Thoracic aorta (tissue), 2 donors: ENCODE results near the gene NKD1. TPM values are rescaled to one million over a fixed set of nuclear protein-coding genes. Genes with fewer than 3 reads are reported as not detected.
A peak's percentile ranks its signal among the peaks of the same experiment; 100 is the strongest.

Source experiments
- ATAC-seq: fragments of 150-250 bp; one replicate; pipeline ENCODE4 v1.8.0; 2017; ENCODE audit warnings: low read depth; ENCODE audit not compliant: insufficient number of reproducible peaks, low FRiP score
- DNase-seq: peaks from one replicate; pipeline ENCODE4 v3.0.0-alpha.2; 2020; ENCODE audit warnings: low spot score
- H3K27ac ChIP-seq, 2 donors: fragments of 200-600 bp; sonication (generic); 1 replicate in 1 of 2; 2 replicates in 1 of 2; pipeline ENCODE4 v1.5.1; 2016; ENCODE audit warnings: mild to moderate bottlenecking in 2 of 2, moderate library complexity in 2 of 2
- H3K27me3 ChIP-seq: fragments of 200-600 bp; sonication (generic); replicated peaks from 2 replicates; pipeline ENCODE4 v1.6.0; 2016; ENCODE audit warnings: mild to moderate bottlenecking; ENCODE audit not compliant: insufficient read depth
- H3K36me3 ChIP-seq: fragments of 200-600 bp; sonication (generic); one replicate; pipeline ENCODE4 v1.5.1; 2016
- H3K4me1 ChIP-seq, 2 donors: fragments of 200-600 bp; sonication (generic); 1 replicate in 1 of 2; 2 replicates in 1 of 2; pipeline versions ENCODE4 v1.5.1 to v1.6.0; 2016; ENCODE audit warnings: low read depth in 2 of 2, mild to moderate bottlenecking in 1 of 2; ENCODE audit not compliant: control insufficient read depth in 1 of 2
- H3K4me3 ChIP-seq: fragments of 200-600 bp; sonication (generic); 2 replicates; pipeline ENCODE4 v1.5.1; 2016; ENCODE audit warnings: mild to moderate bottlenecking
- H3K9me3 ChIP-seq: fragments of 200-600 bp; sonication (generic); 2 replicates; pipeline ENCODE4 v1.5.1; 2016
- total RNA-seq, 2 donors: library from RNA; depleted of rRNA; stranded (reverse); fragments of >200 nt; gene quantifications; one replicate each; pipeline versions ENCODE4 v1.1.0 to v1.2.3, GENCODE V29; 2016
- TF ChIP-seq, protein P1 (sequence below): fragments of 200-600 bp; sonication (generic); IDR thresholded peaks from one replicate; pipeline ENCODE4 v1.5.1; 2019; ENCODE audit warnings: antibody characterized with exemption

The NKD1 gene
- total RNA-seq, 2 donors from 2014 or later, result 30.2 to 41.7 TPM

DNA sequence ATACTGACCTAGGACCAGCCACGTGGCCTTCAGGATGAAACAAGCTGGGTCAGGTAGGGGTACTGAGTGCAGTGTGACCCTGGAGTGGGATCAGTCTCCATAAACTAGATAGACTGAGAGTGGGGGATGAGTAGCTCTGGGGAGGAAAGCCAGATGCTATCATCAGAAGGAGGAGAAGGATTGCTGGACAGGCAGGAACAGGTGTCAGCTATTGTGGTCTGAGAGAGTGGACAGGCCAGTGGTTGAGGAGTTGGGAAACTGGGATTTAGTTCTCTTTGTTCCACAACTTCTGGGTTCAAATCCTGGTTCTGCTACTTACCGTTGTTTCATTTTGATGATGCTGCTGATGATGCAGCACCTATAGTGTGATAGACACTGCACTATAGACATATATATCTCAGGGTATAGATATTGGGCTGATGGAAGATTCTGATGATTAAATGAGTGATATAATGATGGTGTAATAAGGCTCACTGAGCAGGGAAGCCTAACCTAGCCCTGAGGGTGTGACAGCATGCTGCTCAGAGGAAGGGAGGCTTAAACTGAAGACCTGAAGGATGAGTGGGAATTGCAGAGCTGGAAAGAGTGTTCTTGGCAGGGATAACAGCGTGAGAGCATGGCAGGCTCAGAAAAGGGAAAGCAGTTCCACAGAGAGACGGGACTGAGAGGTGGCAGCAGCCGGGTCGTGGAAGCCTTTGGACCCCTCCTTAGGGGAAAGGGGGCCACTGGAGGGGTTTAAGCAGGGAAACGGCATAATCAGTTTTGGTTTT is 66.9 kb downstream of the NKD1 start:
- peaks cover 20 to 67% of the 10 kb centered on the region in 2 donors for H3K4me1 ChIP-seq

DNA sequence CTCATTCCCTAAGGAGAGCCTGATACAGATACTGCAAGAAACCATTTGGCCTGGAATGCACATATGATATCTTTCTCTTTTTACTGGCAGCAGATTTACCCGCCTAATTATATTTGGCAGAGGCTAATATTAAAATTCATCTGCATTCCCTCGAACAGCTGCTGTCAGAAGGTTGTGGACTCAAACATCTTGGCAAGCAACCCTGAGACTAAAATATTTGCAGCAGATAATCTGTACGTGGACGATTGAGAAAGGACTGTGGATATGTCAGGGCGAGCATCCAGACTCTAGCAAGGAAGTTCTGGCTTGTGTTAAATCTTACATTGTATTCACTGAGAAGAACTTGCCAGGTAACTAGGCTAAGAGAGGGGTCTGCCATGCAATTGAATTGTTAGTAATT is 67.7 kb downstream of the NKD1 start:
- Histone ChIP-seq H3K4me1 (peaks cover 20 to 59% of the 10 kb centered on the region in 2 donors), H3K36me3 (no peaks in the 10 kb centered on the region), H3K27ac (no peak overlapping the region), H3K4me3 (no peak overlapping the region), H3K9me3 (no peaks in the 10 kb centered on the region), H3K27me3 (no peaks in the 10 kb centered on the region)
- DNase-seq (no peak), ATAC-seq (no peak)
- TF ChIP-seq, protein P1, sequence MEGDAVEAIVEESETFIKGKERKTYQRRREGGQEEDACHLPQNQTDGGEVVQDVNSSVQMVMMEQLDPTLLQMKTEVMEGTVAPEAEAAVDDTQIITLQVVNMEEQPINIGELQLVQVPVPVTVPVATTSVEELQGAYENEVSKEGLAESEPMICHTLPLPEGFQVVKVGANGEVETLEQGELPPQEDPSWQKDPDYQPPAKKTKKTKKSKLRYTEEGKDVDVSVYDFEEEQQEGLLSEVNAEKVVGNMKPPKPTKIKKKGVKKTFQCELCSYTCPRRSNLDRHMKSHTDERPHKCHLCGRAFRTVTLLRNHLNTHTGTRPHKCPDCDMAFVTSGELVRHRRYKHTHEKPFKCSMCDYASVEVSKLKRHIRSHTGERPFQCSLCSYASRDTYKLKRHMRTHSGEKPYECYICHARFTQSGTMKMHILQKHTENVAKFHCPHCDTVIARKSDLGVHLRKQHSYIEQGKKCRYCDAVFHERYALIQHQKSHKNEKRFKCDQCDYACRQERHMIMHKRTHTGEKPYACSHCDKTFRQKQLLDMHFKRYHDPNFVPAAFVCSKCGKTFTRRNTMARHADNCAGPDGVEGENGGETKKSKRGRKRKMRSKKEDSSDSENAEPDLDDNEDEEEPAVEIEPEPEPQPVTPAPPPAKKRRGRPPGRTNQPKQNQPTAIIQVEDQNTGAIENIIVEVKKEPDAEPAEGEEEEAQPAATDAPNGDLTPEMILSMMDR, result no peak

More for the DNA sequence above, 66.9 kb downstream of the NKD1 start:
- no peaks in the 10 kb centered on the region for H3K36me3 ChIP-seq
- DNase-seq (no peak), ATAC-seq (no peak)
- H3K4me3 ChIP-seq, result no peak overlapping the region
- H3K27ac ChIP-seq, result peak overlapping the region in 1 of 2 donors; percentile 58
- H3K27me3 ChIP-seq, result no peaks in the 10 kb centered on the region
- no peaks in the 10 kb centered on the region for H3K9me3 ChIP-seq
- TF ChIP-seq, protein P1, result no peak

DNA sequence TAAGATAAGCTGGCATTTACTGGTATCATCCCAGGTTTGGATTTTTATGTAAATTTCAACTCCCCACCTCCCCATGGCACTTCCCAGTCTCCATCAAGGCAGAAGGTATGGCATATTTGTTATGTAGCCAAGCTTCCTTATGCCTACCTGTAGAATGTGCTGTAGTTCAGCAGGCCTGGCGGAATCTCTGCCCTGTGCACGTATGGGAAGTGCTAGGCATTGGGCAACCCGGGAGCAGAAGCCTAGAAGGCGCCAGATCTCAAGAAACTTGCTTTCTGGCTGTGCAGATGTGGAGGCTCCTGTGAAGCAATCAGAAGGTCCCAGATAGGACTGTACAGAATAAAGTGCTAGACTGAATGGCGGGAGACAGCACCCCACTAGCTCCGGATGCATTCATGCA is 68.2 kb downstream of the NKD1 start:
- H3K27ac ChIP-seq, result no peak overlapping the region
- TF ChIP-seq, protein P1, result no peak
- peaks cover 20 to 55% of the 10 kb centered on the region in 2 donors for H3K4me1 ChIP-seq

DNA sequence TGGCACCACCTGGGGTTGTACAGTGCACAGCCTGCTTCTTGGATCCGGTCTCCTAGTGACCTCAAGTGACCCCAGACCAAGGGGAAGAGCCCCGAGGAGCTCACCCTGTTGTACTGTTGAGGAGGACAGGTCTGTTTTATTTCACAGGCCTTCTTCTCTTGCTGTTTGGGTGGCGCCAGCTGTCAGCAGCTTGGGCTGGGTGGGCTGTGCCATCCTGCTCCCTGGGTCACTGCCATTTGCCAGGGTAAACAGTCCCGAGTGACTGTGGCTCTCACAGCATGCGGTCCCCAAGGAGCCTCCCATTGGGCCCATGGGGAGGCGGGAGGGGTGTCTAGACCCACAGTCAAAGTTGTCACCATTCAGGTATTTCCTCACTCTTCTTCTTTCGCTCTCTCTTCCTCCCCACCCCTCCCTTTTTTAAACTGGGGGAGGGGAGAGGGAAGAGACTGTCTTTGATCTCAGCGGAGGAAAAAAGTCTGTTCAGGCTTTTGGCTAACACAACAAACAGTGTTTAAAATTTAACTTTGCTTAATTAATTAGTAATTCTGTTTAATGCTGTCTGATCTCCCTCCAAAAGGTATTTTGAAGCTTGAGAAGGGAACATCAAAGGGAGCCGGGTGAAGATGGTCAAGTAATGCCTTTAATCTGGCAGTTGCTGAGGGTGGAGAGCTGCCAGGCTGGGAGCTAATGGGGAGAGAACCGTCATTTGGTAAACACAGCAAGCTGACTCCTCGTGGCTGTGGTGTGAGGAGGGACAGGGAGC is 68.9 kb downstream of the NKD1 start:
- Histone ChIP-seq H3K27me3 (no peaks in the 10 kb centered on the region), H3K4me3 (no peak overlapping the region), H3K4me1 (peaks cover 20 to 54% of the 10 kb centered on the region in 2 donors), H3K36me3 (no peaks in the 10 kb centered on the region), H3K27ac (no peak overlapping the region), H3K9me3 (no peaks in the 10 kb centered on the region)
- ATAC-seq, result no peak
- no peak for DNase-seq
- TF ChIP-seq, protein P1, result no peak

More for the DNA sequence above, 68.2 kb downstream of the NKD1 start:
- DNase-seq, result no peak
- H3K4me3 ChIP-seq, result no peak overlapping the region
- no peak for ATAC-seq
- no peaks in the 10 kb centered on the region for H3K27me3 ChIP-seq
- no peaks in the 10 kb centered on the region for H3K9me3 ChIP-seq
- no peaks in the 10 kb centered on the region for H3K36me3 ChIP-seq

DNA sequence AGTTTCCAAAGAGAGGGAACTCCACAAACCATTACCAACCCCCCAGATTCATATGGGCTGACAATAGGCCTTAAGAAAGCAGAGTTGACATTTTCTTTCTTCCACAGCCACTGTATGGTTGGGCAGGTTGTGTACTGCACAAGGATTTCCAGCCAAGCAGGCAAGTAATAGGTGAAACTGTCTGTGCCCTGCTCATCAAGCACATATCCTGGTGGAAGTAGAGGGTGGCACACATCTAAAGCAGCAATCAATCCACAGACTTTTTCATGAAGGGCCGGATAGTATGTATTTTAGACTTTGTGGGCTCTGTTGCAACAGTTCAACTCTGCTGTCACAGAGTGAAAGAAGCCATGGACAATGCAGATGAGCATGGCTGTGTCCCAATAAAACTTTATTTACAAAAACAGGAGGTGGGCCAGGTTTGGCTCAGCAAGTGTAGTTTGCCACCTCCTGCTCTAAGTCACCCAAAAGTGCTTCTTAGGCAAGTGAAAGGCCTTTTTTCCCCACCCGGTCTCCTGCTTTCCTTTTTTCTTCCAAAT is 69.5 kb downstream of the NKD1 start:
- Histone ChIP-seq H3K36me3 (no peaks in the 10 kb centered on the region), H3K9me3 (no peaks in the 10 kb centered on the region), H3K4me1 (peaks cover 20 to 47% of the 10 kb centered on the region in 2 donors), H3K4me3 (no peak overlapping the region), H3K27me3 (no peaks in the 10 kb centered on the region), H3K27ac (no peak overlapping the region)
- TF ChIP-seq, protein P1, result no peak
- DNase-seq (no peak), ATAC-seq (no peak)
